HG03139 (cell line): Measurements from ENCODE around the gene GALNT14.

Experiments used
- ATAC-seq: cut with Tn5 transposase; IDR thresholded peaks from one replicate; pipeline ENCODE4 v1.9.1; 2021; ENCODE audit not compliant: unreplicated experiment

Gene GALNT14

DNA sequence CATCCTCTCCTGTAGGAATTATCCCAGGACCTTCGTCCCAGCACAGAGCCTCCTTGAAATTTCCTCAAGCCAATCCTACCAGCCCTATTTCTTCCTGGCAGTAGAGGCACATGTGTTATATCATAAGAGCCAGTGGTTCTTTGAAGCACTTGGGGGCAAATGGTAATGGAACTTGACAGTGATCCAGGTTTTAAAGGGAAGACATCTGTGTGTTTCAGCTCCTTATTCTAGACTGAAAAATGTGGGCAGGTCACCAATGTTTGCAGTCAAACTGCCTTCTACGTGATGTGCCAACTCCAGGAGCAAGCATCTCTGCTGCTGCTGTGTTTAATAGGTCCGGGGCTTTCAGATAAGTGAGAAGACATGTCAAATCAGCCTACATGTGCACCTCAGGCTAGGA is 157.1 kb downstream of the GALNT14 start:
- no peak for ATAC-seq

DNA sequence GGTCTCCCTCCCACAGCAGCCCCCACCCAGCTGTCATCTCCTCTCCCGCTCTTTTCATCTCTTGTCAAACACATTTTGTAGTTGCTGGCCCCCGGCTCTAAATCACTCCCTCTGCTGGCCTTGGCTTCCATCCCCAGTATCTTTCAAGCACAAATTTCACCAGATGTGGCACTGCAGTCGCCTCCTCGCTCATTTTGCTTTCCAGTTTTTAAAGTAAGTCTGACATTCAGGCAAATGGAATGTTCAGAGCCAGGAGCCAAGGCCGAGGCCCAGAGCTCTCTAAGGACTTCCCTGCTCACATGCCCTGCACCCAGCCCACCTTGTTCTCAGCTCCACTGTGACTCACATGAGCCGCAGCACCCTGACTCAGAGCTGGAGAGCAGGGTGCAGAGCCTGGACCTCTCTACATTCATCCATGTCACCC is 158.4 kb downstream of the GALNT14 start:
- ATAC-seq, result no peak

DNA sequence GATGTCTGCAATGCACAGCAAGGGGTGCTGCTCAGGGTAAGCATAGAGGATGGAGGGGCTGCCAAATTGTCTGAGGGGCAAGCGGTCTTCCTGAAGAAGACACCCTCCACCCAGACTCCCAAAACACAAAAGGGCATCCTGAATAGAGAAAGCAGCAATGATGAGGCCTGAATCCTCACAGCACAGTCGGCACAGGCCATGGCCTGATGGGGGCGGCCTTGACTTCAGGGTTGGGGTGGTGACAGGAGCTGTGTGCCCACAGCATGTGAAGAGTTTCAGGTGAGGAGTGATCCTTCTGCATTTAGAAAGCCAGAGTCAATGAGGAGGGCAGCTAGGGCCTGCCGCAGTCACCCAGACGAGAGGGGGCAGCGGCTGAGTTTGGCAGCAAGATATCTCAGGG is 159.4 kb downstream of the GALNT14 start:
- no peak for ATAC-seq

DNA sequence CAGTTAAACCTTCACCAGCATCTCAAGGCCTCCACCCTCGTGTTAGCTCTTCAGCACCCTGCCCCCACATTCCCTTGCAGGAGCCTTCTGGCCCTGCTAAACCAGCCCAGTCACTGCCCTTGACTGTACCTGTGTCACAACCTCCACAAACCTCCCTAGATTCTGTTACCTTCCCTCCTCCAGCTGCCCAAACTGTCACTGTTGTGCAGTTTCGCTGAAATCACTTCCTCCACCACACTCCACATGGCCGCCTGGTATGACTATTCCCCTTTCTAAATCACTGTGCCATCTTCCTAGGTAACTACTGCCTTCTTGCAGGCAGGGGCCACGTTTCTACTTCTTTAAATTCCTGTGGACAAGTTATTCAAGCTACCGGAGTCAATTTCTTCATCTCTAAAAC is 160.2 kb downstream of the GALNT14 start:
- no peak for ATAC-seq

DNA sequence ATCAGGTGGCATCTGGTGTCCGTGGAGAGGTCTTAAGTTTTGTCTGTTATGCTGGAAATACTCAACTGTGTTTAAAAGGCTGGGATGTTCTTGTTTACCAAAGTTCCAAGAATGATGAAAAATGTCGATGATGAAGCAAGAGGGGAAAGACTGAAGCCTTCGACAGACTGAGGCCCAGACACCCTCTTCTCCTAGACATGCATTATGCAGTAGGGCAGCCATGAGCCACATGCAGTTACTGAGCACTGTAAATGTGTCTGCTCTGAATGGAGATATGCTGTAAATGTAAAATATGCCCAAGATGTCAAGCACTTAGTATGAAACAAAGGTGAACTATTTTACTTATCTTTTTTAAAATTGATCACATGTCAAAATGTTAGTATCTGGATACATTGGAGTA is 163.1 kb downstream of the GALNT14 start:
- no peak for ATAC-seq

- ATAC-seq, result no peak
Observed at GRCh38 chr2:30974554-30974953, 163.7 kb downstream of the GALNT14 start.

DNA sequence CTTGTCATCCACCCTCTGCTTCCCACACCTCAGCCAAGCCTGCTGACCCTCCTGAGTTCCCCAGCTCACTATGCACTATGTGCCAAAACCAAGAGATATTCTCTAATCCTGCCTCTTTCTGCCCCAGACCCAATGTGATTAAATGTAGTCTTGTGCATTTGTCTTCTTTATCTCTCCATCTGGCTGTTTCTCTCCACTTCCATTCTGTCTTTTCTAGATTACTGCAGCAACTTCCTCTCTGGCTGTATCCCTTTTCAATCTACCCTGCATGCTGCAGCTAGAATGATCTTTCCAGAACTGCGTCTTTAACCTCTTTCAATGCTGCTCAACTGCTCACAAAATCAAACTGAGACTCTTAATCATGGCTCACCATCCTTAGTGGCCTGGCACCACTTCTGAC is 164.1 kb downstream of the GALNT14 start:
- no peak for ATAC-seq

GRCh38 chr2:30971231-30972025 is 166.8 kb downstream of the GALNT14 start:
- ATAC-seq, result no peak

DNA sequence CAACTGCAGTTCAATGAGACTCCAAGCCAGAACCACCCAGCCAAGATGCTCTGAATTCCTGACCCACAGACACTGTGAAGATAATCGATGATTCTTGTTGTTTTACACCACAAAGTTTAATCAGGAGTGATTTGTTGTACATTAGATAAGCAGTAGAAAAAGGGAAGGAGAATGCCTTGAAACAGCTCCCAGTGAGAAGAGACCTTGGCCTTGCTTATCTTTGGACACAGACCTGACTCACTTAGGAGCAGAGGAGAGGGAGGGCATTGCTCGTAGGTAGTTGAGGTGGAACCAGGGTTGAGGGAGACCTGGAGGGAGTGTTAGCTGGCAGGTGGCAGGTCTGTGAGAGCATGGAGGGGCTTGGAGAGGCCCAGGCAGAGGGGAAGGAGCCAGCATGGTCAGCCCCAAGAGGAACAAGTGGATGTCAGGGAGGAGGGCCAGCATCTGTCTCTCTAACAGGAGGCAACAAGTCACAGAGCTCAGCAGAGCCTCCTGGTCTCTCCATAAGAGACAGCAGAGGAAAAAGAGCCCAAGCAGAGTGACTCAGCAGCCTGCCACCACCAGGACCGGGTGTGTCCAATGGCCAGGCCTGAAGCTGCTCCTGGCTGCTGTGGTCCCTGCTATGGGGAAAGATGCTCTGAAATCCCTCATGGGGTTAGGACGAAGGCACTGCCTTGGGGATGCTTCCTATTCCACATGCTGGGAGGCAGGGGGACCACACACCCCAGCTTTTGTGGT is 169.4 kb downstream of the GALNT14 start:
- no peak for ATAC-seq

DNA sequence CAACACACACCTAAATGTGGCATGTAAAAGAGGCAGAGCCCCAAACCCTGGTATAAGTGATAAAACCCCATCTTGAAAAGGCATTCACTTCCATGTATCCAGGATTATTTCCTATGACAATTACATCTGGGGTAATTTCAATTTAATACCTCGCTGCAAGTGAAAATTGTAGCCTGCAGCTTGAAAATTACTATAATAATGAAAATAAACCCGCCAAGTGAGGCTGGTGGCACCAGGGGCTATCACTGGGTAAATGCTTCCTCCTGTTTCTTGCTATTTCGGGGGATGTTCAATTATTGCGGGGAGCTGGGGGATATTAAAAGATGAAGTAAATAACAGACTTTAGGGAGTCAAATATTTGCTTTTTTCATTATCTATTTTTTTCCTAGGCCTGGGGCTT is 171.5 kb downstream of the GALNT14 start:
- ATAC-seq, result no peak

GRCh38 chr2:30965022-30965531 is 173.2 kb downstream of the GALNT14 start:
- no peak for ATAC-seq

DNA sequence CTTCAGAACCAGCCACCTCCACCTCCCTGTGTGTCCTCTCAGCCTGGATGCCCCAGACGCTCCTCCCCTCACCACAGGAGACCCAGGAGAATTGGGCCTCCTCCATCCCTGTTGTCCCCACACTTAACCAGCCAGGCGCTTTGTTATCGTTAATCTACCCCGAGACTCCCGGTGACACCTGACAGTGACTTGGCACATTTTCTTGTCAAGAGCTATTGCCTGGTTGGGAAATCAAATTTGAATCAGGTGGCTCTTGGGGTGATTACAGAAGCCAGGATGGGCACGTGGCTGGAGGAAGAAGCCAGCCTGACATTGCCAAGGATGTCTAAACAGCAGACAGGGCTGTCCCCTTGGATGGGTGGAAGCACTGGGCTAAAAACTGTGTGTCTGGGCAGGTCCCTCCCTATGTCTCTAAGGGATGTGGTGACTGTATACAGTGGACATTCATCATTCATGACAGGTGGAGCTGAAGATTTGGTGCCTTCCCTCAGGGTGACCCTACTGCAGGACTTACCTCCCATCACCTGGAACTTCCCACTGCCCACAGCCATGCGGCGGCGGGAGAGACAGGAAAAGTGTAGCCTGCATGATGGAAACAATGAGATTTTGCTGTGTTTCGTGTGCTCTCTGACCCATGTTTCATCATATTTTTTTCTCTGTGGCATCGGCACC is 173.8 kb downstream of the GALNT14 start:
- ATAC-seq, result no peak

GRCh38 chr2:30963184-30963583 is 175.1 kb downstream of the GALNT14 start:
- no peak for ATAC-seq

- no peak for ATAC-seq
Observed at GRCh38 chr2:30960213-30960612, 178.0 kb downstream of the GALNT14 start.

DNA sequence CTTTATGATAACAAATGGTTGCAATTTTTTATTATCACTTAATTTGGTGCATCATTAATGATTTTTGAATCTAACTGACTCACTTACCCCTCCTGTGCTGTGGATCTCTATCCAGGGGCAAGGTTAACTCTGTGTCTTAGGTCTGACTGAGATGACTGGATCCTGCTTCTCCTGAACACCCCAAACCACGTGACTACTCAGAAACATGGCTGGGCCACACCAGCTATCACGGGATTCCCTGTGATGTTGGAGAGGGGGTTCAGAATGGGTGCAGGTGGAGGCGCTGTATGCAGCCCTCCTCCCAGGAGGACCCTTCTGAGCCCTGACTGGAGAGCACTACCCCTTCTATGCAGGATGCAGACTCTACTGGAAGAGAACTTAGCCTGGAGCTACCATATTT is 178.6 kb downstream of the GALNT14 start:
- no peak for ATAC-seq

GRCh38 chr2:30958918-30959265 is 179.3 kb downstream of the GALNT14 start:
- ATAC-seq, result no peak

- ATAC-seq, result no peak
Observed at GRCh38 chr2:30958193-30958917, 179.9 kb downstream of the GALNT14 start.

GRCh38 chr2:30957591-30957990 is 180.6 kb downstream of the GALNT14 start:
- ATAC-seq, result no peak

- ATAC-seq, result no peak
Observed at GRCh38 chr2:30956995-30957394, 181.2 kb downstream of the GALNT14 start.

DNA sequence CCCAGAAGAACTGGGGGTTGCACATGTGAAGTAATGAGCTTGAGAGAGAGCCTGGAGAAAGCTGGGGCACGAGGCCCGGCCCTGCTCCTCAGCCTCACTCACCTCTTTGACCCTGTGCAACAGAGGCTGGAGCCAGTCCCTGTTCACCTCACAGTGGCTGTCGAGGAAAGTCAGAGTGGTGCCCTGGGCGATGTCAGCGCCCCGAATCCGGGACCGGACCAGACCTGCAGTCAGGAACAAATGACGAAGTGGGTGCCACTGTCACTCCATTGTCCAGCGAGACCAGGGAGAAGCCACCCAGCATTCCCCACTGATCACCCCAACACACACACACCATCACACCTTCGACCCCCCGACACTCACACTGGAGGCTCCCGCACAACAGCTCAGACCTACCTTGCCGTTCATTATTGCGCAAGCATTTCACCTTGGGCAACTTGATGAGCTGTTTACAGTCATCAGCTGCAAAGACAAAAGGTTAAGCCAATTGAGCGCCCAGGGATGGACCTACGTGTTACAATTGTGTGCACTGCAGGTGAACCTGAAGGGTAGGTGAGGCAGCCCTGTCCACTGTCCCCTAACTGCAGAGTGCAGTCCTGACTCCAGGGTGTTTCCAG is 182.6 kb downstream of the GALNT14 start:
- no peak for ATAC-seq

DNA sequence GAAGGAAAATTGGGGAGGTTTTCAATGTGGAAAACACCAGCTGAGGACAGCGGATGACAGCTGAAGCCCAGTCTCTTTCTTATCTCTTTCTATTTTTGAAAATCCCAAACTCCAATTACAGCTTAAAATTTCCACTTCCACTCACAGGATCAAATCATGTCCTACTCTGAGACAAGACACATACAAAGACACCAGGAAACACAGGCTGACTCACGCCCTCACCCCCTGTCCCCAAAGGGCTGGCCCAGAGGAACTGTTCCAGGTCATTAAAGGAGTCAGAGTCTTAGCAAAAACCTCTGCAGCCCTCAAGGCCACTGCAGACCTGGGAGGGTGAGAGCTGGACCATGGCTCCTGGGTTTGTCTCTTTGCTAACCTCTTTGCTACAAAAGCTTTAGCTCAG is 187.9 kb downstream of the GALNT14 start:
- ATAC-seq, result no peak
